Stimulated activated CD4-positive, alpha-beta T cell treated with anti-CD3 and anti-CD28 coated beads, Interleukin-4, amount 100 ng/mL, for 48 hours (primary cell): Measurements from ENCODE around the gene THSD8.
"Not testable (repeated sequence)": the region's sequence is repeated elsewhere in the genome, so short reads cannot be mapped to it uniquely, and the experiment has no call there.

ENCODE experiments used
- DNase-seq, 2 donors: peaks; one replicate each; pipeline ENCODE4 v3.0.0-alpha.2; 2020; ENCODE audit warnings: low read depth in 2 of 2

THSD8 gene

GRCh38 chr19:12792051-12792852 lies 9.6 kb upstream of the THSD8 start:
- peak; percentile 66 to 70 for DNase-seq

- DNase-seq, result no peak
Observed at GRCh38 chr19:12792853-12793289, 9.0 kb upstream of the THSD8 start.

- DNase-seq, result peak; percentile 87 to 88
Observed at GRCh38 chr19:12793290-12794195, 8.3 kb upstream of the THSD8 start.

GRCh38 chr19:12794196-12794941 lies 7.5 kb upstream of the THSD8 start:
- no peak for DNase-seq

GRCh38 chr19:12794971-12795381 lies 6.9 kb upstream of the THSD8 start:
- no peak for DNase-seq

- peak in 1 of 2 donors; percentile 57 for DNase-seq
Observed at GRCh38 chr19:12796146-12797071, 5.5 kb upstream of the THSD8 start.

GRCh38 chr19:12797141-12797587 lies 4.7 kb upstream of the THSD8 start:
- no peak for DNase-seq

GRCh38 chr19:12797607-12798006 lies 4.3 kb upstream of the THSD8 start:
- not testable (repeated sequence) for DNase-seq

GRCh38 chr19:12799742-12800465 lies 2.0 kb upstream of the THSD8 start:
- DNase-seq, result no peak

GRCh38 chr19:12800466-12800770 lies 1.5 kb upstream of the THSD8 start:
- DNase-seq, result no peak

GRCh38 chr19:12800923-12801465 lies 875 bp upstream of the THSD8 start:
- DNase-seq, result no peak

- no peak for DNase-seq
Observed at GRCh38 chr19:12802267-12803106, 618 bp downstream of the THSD8 start.

GRCh38 chr19:12804051-12804450 lies 2.2 kb downstream of the THSD8 start:
- DNase-seq, result no peak

GRCh38 chr19:12806242-12807081 lies 4.6 kb downstream of the THSD8 start, which contains the start of gene RNASEH2A:
Gene RNASEH2A, plus strand, starts transcription at chr19:12806584. Its CDS starts 90 bp downstream, at chr19:12806674.
- peak; percentile 83 to 84 for DNase-seq

- no peak for DNase-seq
Observed at GRCh38 chr19:12815088-12815487, 13.2 kb downstream of the THSD8 start.

GRCh38 chr19:12817188-12817587 lies 15.3 kb downstream of the THSD8 start:
- DNase-seq, result not testable (repeated sequence)

GRCh38 chr19:12817810-12818209 lies 15.9 kb downstream of the THSD8 start:
- not testable (repeated sequence) for DNase-seq

- DNase-seq, result no peak
Observed at GRCh38 chr19:12821761-12822160, 19.9 kb downstream of the THSD8 start.
